ENCODE measurements around the gene YIPF6.

DNA sequence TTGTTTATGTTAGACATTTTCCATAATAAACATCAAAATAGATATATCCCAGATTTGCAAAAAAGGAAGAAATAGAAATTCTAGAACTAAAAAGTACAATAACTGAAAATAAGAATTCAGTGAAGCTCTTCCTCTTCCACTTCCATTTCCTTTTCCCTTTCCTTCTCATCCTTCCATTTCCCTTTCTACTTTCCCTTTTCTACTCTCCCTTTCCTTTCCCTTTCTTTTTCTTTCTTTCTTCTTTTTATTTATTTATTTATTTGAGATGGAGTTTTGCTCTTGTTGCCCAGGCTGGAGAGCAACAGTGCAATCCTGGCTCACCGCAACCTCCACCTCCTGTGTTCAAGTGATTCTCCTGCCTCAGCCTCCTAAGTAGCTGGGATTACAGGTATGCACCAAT, 35.0 kb upstream of the YIPF6 start:
- no peak for TF ChIP-seq POLR2AphosphoS5 (IDR thresholded peaks at IDR 0.05; ENCODE audit: low read depth, low read length)
- TF ChIP-seq, protein P1, sequence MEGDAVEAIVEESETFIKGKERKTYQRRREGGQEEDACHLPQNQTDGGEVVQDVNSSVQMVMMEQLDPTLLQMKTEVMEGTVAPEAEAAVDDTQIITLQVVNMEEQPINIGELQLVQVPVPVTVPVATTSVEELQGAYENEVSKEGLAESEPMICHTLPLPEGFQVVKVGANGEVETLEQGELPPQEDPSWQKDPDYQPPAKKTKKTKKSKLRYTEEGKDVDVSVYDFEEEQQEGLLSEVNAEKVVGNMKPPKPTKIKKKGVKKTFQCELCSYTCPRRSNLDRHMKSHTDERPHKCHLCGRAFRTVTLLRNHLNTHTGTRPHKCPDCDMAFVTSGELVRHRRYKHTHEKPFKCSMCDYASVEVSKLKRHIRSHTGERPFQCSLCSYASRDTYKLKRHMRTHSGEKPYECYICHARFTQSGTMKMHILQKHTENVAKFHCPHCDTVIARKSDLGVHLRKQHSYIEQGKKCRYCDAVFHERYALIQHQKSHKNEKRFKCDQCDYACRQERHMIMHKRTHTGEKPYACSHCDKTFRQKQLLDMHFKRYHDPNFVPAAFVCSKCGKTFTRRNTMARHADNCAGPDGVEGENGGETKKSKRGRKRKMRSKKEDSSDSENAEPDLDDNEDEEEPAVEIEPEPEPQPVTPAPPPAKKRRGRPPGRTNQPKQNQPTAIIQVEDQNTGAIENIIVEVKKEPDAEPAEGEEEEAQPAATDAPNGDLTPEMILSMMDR (IDR thresholded peaks at IDR 0.05): no peak
- TF ChIP-seq TAF1 (IDR thresholded peaks at IDR 0.05; ENCODE audit: borderline replicate concordance, low read depth, low read length): no peak
- no peak for TF ChIP-seq TCF12 (IDR thresholded peaks at IDR 0.05)
- TF ChIP-seq NFIC (IDR thresholded peaks at IDR 0.05; ENCODE audit: borderline replicate concordance): no peak
- no peak for TF ChIP-seq EZH2phosphoT487 (IDR thresholded peaks at IDR 0.05; ENCODE audit: borderline replicate concordance, low read depth)
- TF ChIP-seq YY1 (IDR thresholded peaks at IDR 0.05; ENCODE audit: low read depth): no peak
- no peak for TF ChIP-seq NRF1 (IDR thresholded peaks at IDR 0.05; ENCODE audit: low read depth, low read length)
